IPS-18c (cell line): ENCODE results near the gene TRMU.

Experiments
- H3K4me3 ChIP-seq: 2 replicates; pipeline ENCODE4 v1.7.0; 2013; ENCODE audit warnings: low read depth, mild to moderate bottlenecking, low read length, moderate library complexity; ENCODE audit not compliant: insufficient read depth
- H3K9me3 ChIP-seq: one replicate; pipeline ENCODE4 v1.6.1; 2013; ENCODE audit warnings: mild to moderate bottlenecking, low read length, moderate library complexity; ENCODE audit not compliant: control insufficient read depth, insufficient read depth

The TRMU gene

DNA sequence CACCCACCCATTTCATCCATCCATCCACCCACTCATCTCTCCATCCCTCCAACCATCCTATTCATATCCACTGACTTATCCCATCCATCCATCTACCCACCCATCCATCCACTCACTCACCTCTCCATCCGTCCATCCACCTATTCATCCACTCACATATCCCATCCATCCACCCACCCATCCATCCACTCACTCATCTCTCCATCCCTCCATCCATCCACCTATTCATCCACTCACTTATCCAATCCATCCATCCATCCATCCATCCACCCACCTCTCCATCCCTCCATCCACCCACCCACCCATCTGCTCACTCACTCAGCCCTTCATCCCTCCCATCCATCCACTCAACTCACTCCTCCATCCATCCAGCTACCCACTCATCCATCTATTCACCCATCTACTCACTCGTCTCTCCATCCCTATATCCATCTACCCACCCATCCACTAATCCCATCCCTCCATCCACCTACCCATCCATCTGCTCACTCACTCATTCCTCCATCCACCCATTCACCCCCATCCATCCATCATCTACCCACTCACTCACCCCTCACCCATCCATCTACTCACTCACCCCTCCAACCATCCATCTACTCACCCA is 36.2 kb downstream of the TRMU start:
- Histone ChIP-seq H3K4me3 (no peak overlapping the region), H3K9me3 (peaks cover 2% of the 10 kb centered on the region)

DNA sequence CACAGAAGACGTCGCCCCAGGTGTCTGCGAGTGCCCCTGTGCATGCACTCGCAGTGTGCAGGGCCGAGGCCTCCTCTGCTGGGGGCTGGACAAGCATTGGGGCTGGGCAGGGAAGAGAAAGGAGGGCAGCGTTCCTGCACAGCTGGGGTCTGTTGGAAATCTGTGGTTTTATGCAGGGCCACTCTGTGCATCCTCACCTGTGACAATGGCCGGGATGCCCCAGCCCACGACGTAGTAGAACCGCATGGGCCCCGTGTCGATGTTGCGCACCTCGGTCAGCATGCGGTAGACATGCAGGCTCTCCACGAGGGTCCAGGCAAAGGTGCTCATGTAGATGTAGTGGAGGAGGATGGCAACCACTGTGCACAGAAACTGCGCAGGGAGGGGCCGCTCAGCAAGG is 37.2 kb downstream of the TRMU start:
- Histone ChIP-seq H3K9me3 (peaks cover 2% of the 10 kb centered on the region), H3K4me3 (no peak overlapping the region)

DNA sequence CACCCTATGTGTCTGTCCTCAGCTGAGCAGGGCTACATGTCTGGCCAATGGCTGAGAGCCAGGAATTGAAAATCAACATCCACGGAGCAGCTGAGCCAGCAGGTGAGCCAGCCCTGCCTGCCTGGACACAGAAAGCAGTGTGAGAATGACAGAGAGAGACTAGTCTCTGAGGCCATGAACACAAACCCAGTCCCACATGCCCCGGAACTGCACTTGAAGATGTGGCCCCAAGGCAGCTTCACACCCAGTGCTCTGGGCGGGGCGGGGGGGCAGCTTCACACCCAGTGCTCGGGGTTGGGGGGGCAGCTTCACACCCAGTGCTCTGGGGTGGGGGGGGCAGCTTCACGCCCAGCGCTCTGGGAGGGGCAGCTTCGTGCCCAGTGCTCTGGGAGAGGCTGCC is 37.6 kb downstream of the TRMU start:
- no peak overlapping the region for H3K4me3 ChIP-seq
- H3K9me3 ChIP-seq = peaks cover 2% of the 10 kb centered on the region

DNA sequence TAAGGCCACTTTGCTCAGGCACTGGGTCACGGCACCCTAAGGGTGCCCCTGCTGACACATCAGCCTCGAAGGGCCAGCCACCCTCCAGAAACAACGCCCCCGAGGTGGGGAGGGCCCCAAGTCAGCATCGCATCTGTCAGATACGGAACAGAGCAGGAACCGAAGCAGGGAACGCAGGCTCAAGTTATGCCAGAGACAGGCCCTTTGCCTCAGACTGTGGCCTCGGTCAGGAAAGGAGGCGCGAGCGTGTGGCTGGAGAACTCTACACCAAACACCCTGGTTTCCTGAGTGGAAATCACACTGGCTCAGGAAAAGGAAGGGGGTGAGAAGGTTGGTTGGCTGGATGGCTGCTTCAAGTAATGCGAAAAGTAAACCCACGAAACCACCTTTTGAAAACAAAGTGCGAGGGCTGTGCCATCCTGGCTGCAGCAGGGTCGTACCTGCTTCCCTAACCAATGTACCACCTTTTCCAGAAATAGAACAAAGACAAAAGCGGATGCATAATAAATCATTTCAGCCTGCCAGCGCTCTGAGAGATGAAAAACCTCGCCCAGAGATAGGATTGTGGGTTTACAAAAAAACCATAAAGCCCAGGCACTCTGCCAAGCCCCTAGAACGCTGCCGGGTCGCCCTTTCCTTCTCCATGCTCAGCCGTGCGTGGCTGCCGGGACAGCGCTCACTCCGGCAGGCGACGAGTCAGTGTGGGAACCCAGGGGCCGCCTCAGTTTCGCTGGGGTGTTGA is 38.6 kb downstream of the TRMU start:
- no peak overlapping the region for H3K4me3 ChIP-seq
- H3K9me3 ChIP-seq = peaks cover 2% of the 10 kb centered on the region

DNA sequence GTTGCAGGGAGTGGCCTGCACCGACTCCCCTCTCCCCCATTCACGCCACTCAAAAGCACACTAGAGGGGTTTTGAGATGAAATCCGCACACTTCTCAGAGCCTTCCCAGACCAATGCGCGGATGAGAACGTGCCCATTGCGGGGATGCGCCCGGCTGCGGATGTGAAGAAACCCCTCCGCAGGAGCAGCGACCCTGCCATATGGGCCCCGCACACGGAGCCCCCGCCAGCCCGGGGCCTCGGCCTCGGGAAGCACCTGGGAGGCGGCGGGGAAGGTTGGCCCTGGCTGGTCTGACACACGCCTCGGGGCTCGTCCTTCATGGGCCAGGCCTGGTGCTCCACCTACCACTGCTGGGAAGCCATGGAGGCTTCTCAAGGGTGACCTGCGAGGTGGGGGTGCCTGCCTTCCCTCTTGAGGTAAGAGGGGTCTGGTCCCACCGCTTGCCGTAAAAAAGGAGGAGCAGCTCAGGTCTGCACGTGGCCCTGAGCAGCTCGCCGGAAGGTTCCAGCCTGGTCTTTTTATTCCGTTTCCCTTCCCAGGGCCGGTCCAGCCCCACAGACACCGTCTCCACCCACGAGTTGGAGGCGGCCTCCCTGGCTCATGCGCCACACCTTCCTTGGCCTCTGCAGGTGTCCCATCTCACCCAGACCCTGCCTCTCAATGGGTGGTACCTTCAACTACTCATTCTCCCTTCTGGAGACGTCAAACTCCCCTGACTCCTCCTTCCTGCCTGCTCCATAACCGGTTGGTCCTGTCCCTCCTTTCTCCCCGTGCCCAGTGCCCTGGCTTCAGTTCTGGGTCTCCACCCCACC is 39.4 kb downstream of the TRMU start:
- peaks cover 2% of the 10 kb centered on the region for H3K9me3 ChIP-seq
- no peak overlapping the region for H3K4me3 ChIP-seq

GRCh38 chr22:46376111-46376510 is 40.6 kb downstream of the TRMU start:
- Histone ChIP-seq H3K4me3 (no peak overlapping the region), H3K9me3 (peaks cover 2% of the 10 kb centered on the region)

DNA sequence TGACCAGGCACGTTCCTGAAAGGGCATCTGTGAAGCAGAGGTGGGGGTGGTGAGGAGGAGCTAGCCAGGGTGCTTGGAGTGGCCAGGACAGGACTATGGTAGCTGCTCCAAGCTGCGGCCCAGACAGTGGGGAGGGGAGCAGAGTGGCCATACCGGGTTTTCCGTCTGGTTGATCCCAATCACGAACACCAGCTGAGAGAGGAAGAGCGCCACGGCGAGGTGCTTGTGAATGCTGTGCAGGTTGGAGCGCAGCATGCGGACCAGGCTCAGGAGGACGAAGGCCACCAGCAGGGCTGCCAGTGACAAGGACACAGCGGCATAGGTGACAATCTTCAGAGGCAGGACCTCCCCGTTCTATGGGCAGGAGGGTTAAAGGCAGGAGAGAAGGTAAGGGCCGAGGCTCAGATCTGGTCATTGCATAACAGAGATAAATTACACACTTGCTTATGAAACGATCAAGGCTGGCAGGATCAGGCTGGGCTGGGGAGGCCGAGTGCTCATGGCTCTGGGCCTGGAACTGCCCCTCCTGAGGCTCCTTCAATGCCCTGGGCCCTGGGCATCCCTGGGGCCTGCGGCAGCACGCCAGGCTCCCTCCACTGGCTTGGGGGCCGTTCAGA is 41.5 kb downstream of the TRMU start:
- H3K9me3 ChIP-seq = peaks cover 2% of the 10 kb centered on the region
- no peak overlapping the region for H3K4me3 ChIP-seq

DNA sequence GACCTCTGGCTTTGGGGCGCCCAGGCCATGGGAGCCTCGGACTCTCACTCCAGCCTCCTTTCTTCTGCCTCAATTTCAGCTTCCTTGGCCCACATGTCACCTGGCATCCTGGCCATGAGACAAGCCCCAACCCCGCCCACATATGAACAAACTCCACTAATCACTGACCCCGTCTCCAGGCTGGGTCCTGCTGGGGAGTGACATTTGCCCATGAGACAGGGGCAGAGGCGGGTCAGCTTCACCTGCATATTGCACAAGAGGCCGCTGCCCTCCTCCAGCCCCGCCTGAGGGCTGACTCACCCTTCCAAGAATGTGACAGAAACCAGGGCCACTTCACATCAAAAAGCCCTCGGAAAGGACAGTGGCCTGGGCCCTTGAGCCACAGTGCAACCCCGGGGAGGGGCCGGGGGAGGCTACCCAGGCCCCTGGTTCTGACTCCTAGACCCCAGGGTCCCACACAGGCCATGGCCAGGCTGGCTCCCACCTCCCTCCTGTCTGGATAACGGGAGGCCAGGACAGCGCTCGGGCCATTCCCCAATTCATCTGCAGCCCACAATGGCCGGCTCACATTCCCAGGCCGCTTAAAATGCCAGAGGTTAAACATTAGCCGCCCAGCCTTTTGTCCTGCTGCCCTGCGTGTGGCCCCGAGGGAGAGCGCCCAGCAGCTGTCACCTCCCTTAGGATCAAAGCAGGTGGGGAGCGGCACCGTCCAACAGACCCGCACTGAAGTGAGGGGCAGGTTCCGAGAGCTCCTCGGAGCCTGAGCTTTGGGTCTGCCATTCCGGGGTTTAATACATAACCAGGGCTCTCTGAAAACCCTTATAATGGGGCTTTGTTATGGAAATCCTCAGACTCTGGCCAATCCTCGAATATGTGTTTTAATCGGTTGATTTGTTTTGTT is 42.3 kb downstream of the TRMU start:
- H3K9me3 ChIP-seq = peaks cover 2% of the 10 kb centered on the region
- H3K4me3 ChIP-seq = no peak overlapping the region

GRCh38 chr22:46378426-46379065 is 43.0 kb downstream of the TRMU start:
- 0 out of 2 replicates have a peak overlapping the region, but pooled peaks have one; percentile 17 for H3K4me3 ChIP-seq

DNA sequence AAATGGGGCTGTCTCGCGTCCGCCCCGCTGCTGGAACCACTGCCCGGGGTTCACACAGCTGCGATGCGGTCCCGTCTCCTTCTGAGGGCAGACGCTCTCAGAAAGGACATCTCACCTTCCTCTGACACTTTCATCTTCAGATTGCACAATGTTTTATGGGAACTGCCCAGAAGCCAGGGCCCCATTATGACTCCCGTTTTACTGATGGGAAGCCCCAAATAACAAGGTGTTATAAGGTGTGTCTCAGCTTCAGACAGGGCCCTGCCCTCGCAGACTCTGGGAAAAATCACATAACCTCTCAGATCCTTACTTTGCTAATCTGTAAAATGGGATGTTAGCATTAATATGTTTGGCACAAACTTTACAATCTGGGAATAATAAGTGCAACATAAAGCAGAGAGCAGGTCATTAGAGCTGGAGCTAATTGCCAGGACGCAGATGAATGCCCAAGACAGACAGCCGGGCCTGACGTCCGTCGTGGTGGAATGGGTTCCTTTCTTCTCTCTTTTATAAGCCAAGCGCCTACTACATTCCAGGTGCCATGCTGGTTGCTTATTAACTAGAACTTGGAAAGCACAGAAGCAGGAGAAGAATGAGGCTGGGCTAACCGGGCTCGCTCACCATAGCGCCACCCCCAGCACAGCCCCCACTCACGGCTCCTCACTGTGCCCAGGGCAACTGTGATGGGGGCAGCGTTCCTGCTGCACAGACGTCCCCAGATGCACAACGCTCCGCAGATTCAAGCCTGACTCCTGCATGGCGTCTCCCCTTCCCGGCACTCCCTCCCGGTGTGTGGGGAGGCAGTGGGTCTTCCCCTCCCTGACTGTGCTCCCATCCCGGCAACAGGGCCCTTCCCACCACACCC is 43.8 kb downstream of the TRMU start:
- Histone ChIP-seq H3K4me3 (no peak overlapping the region), H3K9me3 (peaks cover 2% of the 10 kb centered on the region)

More at GRCh38 chr22:46378426-46379065, 43.0 kb downstream of the TRMU start:
- H3K9me3 ChIP-seq = peaks cover 2% of the 10 kb centered on the region

GRCh38 chr22:46380069-46380468 is 44.6 kb downstream of the TRMU start:
- Histone ChIP-seq H3K4me3 (no peak overlapping the region), H3K9me3 (peaks cover 2% of the 10 kb centered on the region)

DNA sequence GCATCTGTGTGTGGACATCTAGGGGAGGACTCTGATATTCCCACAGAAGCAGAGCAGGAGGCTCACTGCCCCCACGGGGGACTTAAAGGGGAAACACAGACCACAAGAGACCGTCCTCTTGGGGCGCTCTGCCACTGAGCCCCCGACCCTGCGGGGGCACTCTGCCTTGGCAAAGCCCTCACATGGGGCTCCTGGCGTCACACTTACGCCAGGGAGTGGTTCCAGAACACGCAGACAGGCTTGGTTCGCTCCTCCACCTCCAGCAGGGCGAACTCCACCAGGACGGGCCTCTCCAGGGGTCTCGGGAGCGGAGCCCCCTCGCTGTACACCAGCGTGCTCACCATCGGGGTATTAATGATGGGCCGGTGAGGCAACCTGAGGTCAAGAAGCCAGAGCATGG is 45.1 kb downstream of the TRMU start:
- peaks cover 2% of the 10 kb centered on the region for H3K9me3 ChIP-seq
- no peak overlapping the region for H3K4me3 ChIP-seq

DNA sequence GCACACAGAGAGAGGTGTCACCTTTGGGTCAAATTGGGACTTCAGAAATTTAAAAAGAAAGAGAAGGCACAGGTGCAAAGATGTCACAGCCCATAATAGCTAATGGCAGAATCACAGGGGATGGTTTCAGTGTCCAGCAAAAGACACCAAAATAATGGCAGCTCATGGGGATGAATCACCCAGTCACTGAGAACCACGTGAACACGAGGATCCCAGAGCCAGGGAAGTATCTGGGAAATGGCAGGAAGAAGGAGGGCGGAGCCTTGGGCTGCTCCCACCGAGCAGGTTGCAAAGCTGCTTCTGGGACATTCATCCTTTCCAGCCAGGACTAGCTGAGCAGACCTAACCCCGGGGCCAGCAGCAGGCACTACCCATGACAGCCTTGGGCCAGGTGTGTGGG is 45.6 kb downstream of the TRMU start:
- peaks cover 2% of the 10 kb centered on the region for H3K9me3 ChIP-seq
- H3K4me3 ChIP-seq = no peak overlapping the region

DNA sequence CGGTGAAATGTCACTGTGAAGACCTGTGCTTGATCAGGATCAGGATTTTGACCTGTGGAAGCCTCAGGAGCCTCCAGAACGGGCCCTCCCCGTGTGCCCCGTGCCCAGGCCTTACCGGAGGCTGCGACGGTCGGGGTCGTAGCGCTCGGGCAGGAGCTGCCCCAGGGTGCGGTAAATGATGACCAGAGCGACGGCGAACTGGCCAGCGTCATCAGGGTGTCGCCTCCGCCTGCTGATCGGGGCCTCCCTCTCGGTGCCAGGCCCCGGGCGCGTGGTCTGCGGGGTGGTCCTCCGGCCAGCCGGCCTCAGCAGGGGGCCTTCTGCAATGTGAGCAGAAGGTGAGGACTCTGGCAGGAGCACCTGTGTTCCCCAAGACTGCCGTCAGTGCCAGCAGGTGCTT is 46.2 kb downstream of the TRMU start:
- H3K9me3 ChIP-seq = no peaks in the 10 kb centered on the region
- no peak overlapping the region for H3K4me3 ChIP-seq

DNA sequence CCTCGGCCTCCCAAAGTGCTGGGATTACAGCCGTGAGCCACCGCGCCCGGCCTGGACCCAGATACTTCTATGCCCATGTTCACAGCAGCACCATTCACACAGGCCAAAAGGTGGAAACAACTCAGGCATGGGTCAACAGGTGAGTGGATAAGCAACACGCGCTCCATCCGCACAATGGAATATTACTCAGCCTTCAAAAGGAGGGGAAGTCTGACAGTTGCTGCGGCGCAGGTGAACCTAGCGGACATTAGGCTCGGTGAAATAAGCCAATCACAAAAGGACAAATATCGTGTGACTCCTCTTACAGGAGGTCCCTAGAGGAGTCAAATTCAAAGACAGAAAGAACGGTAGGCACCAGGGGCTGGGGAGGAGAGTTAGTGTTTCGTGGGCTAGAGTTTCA is 47.0 kb downstream of the TRMU start:
- H3K4me3 ChIP-seq = no peak overlapping the region
- no peaks in the 10 kb centered on the region for H3K9me3 ChIP-seq

GRCh38 chr22:46386312-46386711 is 50.8 kb downstream of the TRMU start:
- H3K4me3 ChIP-seq = no peak overlapping the region
- H3K9me3 ChIP-seq = no peaks in the 10 kb centered on the region
